OCI-LY1 (cell line): ENCODE measurements around the gene BAIAP2.

ENCODE experiments used
- EZH2 ChIP-seq: fragments of 200-600 bp; sonication (generic), shearing (Covaris generic); IDR thresholded peaks from 2 replicates; pipeline ENCODE4 v1.8.0; 2017; ENCODE audit warnings: borderline replicate concordance, mixed run types, mild to moderate bottlenecking, antibody characterized with exemption, low read length, moderate library complexity, mixed read lengths
- TF ChIP-seq, protein P1 (sequence below): fragments of 200-600 bp; sonication (generic), shearing (Covaris generic); IDR thresholded peaks from 2 replicates; pipeline ENCODE4 v1.5.1; 2017; ENCODE audit warnings: mild to moderate bottlenecking, antibody characterized with exemption, low read length, moderate library complexity, mixed read lengths

- TF ChIP-seq, protein P1, sequence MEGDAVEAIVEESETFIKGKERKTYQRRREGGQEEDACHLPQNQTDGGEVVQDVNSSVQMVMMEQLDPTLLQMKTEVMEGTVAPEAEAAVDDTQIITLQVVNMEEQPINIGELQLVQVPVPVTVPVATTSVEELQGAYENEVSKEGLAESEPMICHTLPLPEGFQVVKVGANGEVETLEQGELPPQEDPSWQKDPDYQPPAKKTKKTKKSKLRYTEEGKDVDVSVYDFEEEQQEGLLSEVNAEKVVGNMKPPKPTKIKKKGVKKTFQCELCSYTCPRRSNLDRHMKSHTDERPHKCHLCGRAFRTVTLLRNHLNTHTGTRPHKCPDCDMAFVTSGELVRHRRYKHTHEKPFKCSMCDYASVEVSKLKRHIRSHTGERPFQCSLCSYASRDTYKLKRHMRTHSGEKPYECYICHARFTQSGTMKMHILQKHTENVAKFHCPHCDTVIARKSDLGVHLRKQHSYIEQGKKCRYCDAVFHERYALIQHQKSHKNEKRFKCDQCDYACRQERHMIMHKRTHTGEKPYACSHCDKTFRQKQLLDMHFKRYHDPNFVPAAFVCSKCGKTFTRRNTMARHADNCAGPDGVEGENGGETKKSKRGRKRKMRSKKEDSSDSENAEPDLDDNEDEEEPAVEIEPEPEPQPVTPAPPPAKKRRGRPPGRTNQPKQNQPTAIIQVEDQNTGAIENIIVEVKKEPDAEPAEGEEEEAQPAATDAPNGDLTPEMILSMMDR = no peak
- TF ChIP-seq EZH2 = no peak
These were observed 122.2 kb downstream of the BAIAP2 start for GRCh38 chr17:81156866-81157805.
